Measurements from ENCODE around the gene REG3G.

Gene REG3G

DNA sequence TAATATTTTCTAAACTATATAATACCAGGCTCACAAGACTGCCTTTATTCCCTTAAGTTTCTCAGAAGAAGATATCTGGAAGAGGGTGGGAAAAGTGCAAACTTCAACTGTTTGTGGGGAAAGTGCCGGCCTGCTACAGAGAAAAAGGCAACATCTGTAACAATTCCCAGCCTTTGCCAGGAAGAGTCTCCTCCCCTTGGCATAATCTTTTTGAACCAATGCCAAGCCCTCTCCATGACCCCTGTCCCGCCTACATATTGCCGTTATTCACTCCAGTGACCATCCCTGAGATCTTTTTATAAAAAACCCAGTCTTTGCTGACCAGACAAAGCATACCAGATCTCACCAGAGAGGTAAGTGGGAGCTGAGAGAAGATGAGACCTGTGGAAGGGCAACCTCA is at the start of gene REG3G:
Gene REG3G (plus strand): TSS at position 282 of the 400 bp plus-strand sequence. CDS start 392 bp downstream, outside the sequence.
- TF ChIP-seq JUND (IDR thresholded peaks at IDR 0.05; ENCODE audit: low read depth), result no peak
- no peak for DNase-seq (ENCODE audit: low read depth in 1 of 2, low spot score in 1 of 2)
- in situ Hi-C loops (cut with HindIII; ENCODE audit: low pct_unique_long_range_greater_than_20kb, low sequenced_read_pairs), result no loop called here

DNA sequence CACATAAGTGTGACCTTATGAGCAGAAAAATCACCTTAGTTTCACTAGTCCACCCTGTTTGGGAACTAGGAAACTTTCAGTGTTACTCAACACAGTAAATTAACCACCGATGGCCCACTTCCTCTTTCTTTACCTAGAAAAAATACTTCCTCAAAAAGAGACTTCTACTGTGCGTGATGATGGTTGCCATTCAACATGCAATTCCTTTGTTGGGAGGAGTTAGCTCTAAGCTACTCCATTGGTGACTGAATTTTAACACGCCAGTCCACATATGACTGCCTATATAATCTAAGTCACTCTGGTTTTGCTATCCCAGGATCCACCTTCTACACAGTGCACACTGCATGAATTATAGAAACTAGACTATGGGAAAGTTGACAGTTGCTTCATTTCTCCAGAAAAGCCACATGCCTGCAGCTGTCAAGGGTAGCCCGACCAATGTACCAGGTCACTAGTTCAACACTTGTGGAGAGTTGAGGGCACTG is 47.8 kb upstream of the REG3G start:
- in situ Hi-C loops (cut with HindIII; ENCODE audit: low pct_unique_long_range_greater_than_20kb, low sequenced_read_pairs), result no loop called here

DNA sequence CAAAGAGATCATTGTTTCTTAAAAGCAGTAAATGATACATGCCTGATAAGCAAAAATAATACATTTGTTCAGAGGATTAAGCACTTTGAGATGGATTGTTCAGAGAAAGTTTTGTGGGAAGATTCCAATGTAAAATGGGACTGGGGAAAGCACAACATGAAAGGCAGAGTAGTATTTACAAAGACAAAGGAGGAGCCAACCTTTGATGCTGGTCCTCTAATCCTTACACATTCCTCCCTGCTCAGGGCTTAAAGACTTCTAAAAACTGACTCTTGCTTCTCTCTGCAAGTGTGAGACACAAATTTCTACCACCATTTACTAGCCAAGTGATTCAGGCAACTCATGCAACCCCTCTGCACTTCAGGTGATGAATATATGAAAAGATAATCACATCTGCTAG is 47.2 kb upstream of the REG3G start:
- in situ Hi-C loops (cut with HindIII; ENCODE audit: low pct_unique_long_range_greater_than_20kb, low sequenced_read_pairs), result no loop called here
- no peak for TF ChIP-seq JUND (IDR thresholded peaks at IDR 0.05; ENCODE audit: low read depth)

More for the DNA sequence above, 47.8 kb upstream of the REG3G start:
- DNase-seq (ENCODE audit: low read depth in 1 of 2, low spot score in 1 of 2), result no peak
- TF ChIP-seq JUND (IDR thresholded peaks at IDR 0.05; ENCODE audit: low read depth), result no peak

DNA sequence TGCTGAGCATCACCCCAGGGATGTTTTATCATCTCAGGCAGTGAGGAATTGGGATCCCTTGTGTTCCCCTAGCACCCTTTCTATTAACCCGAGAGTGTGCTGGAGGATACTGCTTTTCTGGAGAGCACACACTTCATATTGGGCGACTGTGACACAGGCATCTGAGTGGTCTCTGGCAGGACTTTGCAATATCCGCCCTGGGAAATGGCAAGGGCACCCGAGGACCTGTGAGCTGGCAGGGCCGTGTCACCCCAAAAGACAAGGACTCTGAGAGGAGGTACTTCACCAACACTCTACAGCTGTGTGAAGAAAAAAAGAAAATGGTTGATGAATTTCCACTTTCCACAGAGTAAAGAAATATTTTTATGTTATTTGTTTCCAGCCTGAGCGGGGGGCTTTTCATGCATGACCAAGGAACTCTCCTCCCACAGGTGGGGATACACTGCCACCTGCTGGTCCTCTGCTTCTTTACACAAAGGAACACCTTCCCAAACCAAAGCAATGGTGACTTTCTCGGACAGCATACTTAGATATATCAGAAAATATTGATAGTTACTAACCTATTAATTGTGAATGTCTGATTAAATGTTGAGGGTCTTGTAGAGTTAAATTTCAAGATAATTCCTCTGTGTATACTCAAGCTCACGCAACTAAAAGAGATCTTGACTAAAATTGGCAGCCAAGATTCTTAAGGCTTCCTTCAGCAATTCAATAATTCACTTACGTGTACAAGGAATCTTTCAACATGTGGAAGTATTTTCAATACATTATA is 45.9 kb upstream of the REG3G start:
- in situ Hi-C loops (cut with HindIII; ENCODE audit: low pct_unique_long_range_greater_than_20kb, low sequenced_read_pairs), result no loop called here
- peak in 1 of 2 experiments; percentile 48 for DNase-seq (ENCODE audit: low read depth in 1 of 2, low spot score in 1 of 2)
- no peak for TF ChIP-seq JUND (IDR thresholded peaks at IDR 0.05; ENCODE audit: low read depth)

More for the DNA sequence above, 47.2 kb upstream of the REG3G start:
- DNase-seq (ENCODE audit: low read depth in 1 of 2, low spot score in 1 of 2), result no peak

DNA sequence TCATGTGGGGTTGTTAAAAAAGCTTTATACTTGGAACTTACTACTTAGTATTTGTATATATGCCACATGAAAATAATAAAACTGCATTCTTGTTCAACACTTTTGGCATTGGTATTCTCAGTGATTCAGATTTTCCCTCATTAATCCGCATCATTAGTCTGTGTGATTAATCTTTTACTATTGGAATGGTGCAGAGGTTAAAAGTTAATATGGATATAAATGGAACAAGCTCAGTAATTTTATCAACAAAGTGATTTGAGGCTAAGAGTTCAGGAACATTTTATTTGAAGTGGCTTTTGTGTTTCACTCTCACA is 45.4 kb upstream of the REG3G start:
- in situ Hi-C loops (cut with HindIII; ENCODE audit: low pct_unique_long_range_greater_than_20kb, low sequenced_read_pairs), result no loop called here
- no peak for TF ChIP-seq JUND (IDR thresholded peaks at IDR 0.05; ENCODE audit: low read depth)
- no peak for DNase-seq (ENCODE audit: low read depth in 1 of 2, low spot score in 1 of 2)

DNA sequence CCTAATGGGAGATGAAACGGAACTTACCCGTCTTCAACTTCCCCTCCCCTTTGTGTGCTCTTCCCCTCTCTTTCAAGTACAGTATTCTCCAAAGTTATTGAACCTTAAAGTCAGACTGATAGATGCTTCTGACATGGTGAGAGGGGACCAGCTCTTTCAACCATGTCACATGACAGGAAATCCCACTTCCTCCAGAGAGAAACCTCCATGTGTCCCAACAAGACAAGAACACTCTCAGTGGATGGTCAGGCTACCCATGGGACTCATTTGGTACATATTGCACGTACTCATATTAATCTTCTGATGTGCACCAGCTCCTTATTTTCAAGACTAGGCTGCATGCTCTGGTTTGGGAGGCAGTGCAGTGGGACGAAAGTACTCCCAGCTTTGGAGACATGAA is 44.6 kb upstream of the REG3G start:
- TF ChIP-seq JUND (IDR thresholded peaks at IDR 0.05; ENCODE audit: low read depth), result no peak
- DNase-seq (ENCODE audit: low read depth in 1 of 2, low spot score in 1 of 2), result no peak
- in situ Hi-C loops (cut with HindIII; ENCODE audit: low pct_unique_long_range_greater_than_20kb, low sequenced_read_pairs), result no loop called here

DNA sequence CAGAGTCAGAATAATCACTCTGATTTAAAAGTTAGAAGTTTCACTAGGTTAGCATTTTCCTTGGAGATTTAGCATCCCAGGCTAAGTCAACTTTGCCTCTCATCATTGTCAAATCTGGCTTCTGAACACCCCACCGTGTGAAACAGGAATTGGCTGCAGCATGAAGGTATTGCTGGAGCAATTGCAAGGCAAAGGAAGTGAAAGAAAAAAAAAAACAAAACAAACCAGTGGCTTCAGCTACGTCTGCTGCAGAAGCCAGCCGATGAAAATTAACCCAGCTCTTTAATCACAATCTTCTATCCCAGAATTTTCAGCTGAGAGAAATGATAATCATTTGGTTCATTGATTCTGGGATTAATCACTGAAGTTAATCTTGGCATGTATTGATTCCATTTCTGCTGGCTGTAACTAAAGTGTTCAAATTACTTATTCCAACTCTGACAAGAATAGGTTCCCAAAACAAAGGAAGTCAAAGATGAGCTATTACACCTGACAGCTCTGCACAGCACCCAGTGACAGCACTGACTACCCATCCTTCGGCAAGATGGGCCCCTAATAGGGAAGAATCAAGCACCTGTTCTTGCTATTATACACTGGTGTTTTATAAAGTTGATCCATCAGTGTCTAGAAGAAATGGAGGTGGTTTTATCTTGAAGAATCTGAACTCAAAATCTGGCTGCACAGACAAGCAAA is 42.7 kb upstream of the REG3G start:
- TF ChIP-seq JUND (IDR thresholded peaks at IDR 0.05; ENCODE audit: low read depth), result no peak
- DNase-seq (ENCODE audit: low read depth in 1 of 2, low spot score in 1 of 2), result no peak
- in situ Hi-C loops (cut with HindIII; ENCODE audit: low pct_unique_long_range_greater_than_20kb, low sequenced_read_pairs), result no loop called here

DNA sequence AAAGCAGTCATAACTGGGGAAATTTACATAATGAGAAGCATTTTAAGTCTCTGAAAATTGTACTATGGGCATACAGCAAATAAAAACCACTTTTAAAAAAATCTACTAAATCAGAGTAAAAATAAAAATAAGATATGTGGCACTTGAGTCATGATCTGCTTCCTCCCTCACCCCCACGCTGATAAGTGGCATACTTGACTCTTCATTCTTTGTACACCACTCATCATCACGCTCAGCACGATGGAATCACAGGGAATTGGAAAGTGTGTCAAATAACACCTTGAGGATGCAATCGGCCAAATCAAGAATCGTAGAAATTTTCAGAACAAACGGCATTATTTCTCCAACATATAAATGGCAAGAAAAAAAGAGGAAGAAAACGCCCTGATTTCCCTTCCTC is 41.1 kb upstream of the REG3G start:
- DNase-seq (ENCODE audit: low read depth in 1 of 2, low spot score in 1 of 2), result no peak
- in situ Hi-C loops (cut with HindIII; ENCODE audit: low pct_unique_long_range_greater_than_20kb, low sequenced_read_pairs), result no loop called here
- no peak for TF ChIP-seq JUND (IDR thresholded peaks at IDR 0.05; ENCODE audit: low read depth)

DNA sequence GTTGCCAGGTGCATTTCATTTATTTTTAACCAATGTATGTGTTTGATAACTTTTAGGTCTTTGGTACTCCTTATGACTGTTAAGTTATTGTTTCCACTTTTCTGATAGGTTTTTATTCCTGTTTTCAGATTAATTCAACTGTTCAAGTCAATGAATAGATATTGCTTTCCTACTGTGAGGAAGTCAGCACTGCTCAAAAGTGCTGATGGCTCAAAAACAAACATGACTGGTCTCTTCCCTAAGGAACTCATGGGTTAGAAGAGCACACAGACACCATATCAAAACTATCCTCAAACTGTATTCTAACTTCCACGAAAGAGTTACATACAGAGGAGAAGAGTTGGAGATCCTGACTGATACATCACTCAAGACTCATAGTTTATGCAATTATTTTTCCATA is 39.9 kb upstream of the REG3G start:
- in situ Hi-C loops (cut with HindIII; ENCODE audit: low pct_unique_long_range_greater_than_20kb, low sequenced_read_pairs), result no loop called here
- no peak for DNase-seq (ENCODE audit: low read depth in 1 of 2, low spot score in 1 of 2)
- no peak for TF ChIP-seq JUND (IDR thresholded peaks at IDR 0.05; ENCODE audit: low read depth)

DNA sequence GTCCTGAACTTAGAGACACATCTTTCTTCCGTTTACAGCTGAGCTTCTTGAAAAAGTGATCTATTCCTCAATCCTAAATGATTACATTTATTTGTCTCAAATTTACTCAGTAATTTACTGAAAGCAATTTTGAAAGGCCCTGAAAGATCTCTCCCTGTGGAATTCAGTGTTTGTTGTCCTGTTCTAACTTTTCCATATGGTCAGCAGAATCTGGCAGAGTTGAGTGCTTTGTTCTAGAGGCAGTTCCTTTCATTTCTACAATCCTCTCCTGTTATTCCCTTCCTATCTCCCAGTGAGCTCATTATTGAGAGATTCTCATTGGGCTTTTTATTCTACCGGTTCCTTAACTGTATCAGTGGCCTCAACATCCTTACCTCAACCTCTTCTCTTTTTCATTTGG is 36.5 kb upstream of the REG3G start:
- no peak for DNase-seq (ENCODE audit: low read depth in 1 of 2, low spot score in 1 of 2)
- no peak for TF ChIP-seq JUND (IDR thresholded peaks at IDR 0.05; ENCODE audit: low read depth)
- in situ Hi-C loops (cut with HindIII; ENCODE audit: low pct_unique_long_range_greater_than_20kb, low sequenced_read_pairs), result no loop called here

DNA sequence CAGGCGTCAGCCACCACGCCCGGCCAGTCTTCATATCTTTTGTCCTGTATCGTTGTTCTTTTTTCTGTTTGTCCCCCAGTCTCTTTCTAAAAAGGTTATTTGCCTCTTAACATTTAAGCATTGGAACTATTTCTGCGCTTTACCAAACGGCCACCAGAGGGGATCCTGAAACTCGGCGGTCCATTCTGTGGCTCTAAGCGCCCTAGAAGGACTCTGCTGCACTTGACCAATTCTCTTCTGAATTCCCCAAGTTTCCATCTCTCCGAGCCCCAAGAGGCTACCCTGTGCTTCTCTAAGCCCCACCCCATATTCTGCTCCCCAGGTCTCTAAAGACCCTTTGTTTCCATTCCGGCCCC is 33.1 kb upstream of the REG3G start:
- DNase-seq (ENCODE audit: low read depth in 1 of 2, low spot score in 1 of 2), result peak; percentile 42 to 58
- in situ Hi-C loops (cut with HindIII; ENCODE audit: low pct_unique_long_range_greater_than_20kb, low sequenced_read_pairs), result no loop called here
- TF ChIP-seq JUND (IDR thresholded peaks at IDR 0.05; ENCODE audit: low read depth), result no peak

DNA sequence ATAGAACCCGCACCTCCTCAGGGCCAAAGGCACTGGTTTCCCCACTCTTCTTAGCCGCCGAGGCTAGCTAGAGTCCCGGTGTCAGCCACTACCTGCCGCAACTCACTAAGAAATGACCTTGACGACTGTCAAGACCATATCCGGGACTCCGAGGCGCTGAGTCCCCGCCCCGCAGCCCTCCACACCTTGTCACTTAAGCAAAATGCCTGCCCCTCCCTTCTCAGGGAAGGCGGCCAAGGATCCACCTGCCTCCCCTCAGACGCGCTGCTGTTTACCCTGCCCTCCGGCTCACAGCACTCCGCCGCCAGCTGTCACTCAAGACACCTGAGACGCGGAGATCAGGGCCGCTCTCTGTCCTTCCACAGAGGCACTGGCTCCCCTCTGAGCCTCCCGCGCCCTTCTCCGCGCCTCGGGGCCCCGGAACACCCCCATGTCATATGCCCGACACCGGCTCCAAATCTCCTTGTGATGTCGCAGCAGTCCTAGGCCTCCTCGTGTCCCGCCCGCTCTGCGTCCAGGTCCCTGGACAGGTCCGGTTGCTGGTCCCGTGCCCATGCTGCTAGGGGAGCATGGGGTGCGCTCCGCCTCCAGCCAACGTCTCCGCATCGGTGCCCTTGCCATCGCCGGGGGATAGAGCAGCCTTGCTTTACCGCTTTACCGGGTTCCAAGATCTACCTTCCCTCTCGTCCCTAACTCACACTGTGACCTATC is 32.5 kb upstream of the REG3G start:
- in situ Hi-C loops (cut with HindIII; ENCODE audit: low pct_unique_long_range_greater_than_20kb, low sequenced_read_pairs), result no loop called here
- no peak for TF ChIP-seq JUND (IDR thresholded peaks at IDR 0.05; ENCODE audit: low read depth)
- DNase-seq (ENCODE audit: low read depth in 1 of 2, low spot score in 1 of 2), result peak; percentile 21 to 40

All from T47D (cell line).